HepG2 (cell line): Measurements from ENCODE around the gene MTHFD1L.

Source experiments
- ADNP ChIP-seq: sonication (generic); formaldehyde crosslinking; IDR thresholded peaks from 2 replicates; pipeline ENCODE4 v1.4.0; 2020; ENCODE audit warnings: missing genetic modification reagents
- CHD2 ChIP-seq: IDR thresholded peaks from 2 replicates; pipeline ENCODE4 v1.6.1; 2011; ENCODE audit warnings: low read depth, low read length, improper control_type of control experiment
- CREM ChIP-seq, 2 experiments: sonication (generic) in 1 of 2; formaldehyde crosslinking in 1 of 2; IDR thresholded peaks; 2 replicates each; pipeline versions ENCODE4 v1.4.0 to v1.6.1; 2016 to 2020; ENCODE audit warnings: antibody characterized with exemption in 1 of 2, mild to moderate bottlenecking in 1 of 2, missing genetic modification reagents in 1 of 2
- CTCF ChIP-seq: sonication (generic); formaldehyde crosslinking; IDR thresholded peaks from 2 replicates; pipeline ENCODE4 v1.5.0; 2020; ENCODE audit warnings: mild to moderate bottlenecking, missing genetic modification reagents, moderate library complexity
- FOXM1 ChIP-seq: sonication (generic); formaldehyde crosslinking; IDR thresholded peaks from 2 replicates; pipeline ENCODE4 v1.5.0; 2020; ENCODE audit warnings: missing genetic modification reagents
- ISX ChIP-seq: sonication (generic); formaldehyde crosslinking; conservative IDR thresholded peaks from 2 replicates; pipeline ENCODE4 v1.5.0; 2020; ENCODE audit warnings: missing genetic modification reagents
- KLF9 ChIP-seq: IDR thresholded peaks from 2 replicates; pipeline ENCODE4 v1.6.1; 2016; ENCODE audit warnings: low read depth
- PRDM15 ChIP-seq: sonication (generic); formaldehyde crosslinking; IDR thresholded peaks from 2 replicates; pipeline ENCODE4 v1.4.0; 2020; ENCODE audit warnings: missing genetic modification reagents
- STAT6 ChIP-seq: sonication (generic); formaldehyde crosslinking; IDR thresholded peaks from 2 replicates; pipeline ENCODE4 v1.4.0; 2020; ENCODE audit warnings: missing genetic modification reagents, mild to moderate bottlenecking, borderline replicate concordance
- ZBTB7A ChIP-seq: sonication (generic); formaldehyde crosslinking; IDR thresholded peaks from 2 replicates; pipeline ENCODE4 v1.8.0; 2022; ENCODE audit warnings: mild to moderate bottlenecking, missing genetic modification reagents
- ZNF263 ChIP-seq: sonication (generic); formaldehyde crosslinking; IDR thresholded peaks from 2 replicates; pipeline ENCODE4 v1.4.0; 2020; ENCODE audit warnings: missing genetic modification reagents
- ZNF609 ChIP-seq: sonication (generic); formaldehyde crosslinking; IDR thresholded peaks from 2 replicates; pipeline ENCODE4 v1.4.0; 2020; ENCODE audit warnings: mild to moderate bottlenecking, missing genetic modification reagents, borderline replicate concordance

- TF ChIP-seq KLF9 (CRISPR knock-in tag) (no peak), STAT6 (no peak), ISX (no peak), ZBTB7A (CRISPR knock-in tag) (no peak), CREM (IDR thresholded peaks at IDR 0.05) (no peak), CREM (CRISPR knock-in tag; IDR thresholded peaks at IDR 0.05) (no peak), CTCF (CRISPR knock-in tag) (no peak), ZNF263 (CRISPR knock-in tag) (no peak), FOXM1 (CRISPR knock-in tag) (no peak), CHD2 (no peak), PRDM15 (CRISPR knock-in tag) (no peak), ADNP (CRISPR knock-in tag) (no peak), ZNF609 (no peak)
These were observed 75.4 kb downstream of the MTHFD1L start for GRCh38 chr6:150940941-150941340.
